Liver (tissue), 3 donors: ENCODE results near the gene ERC1.

ENCODE experiments used
- ATF3 ChIP-seq: IDR thresholded peaks from 2 replicates; pipeline ENCODE4 v1.6.1; 2016; ENCODE audit warnings: antibody characterized with exemption
- EGR1 ChIP-seq, 2 donors: IDR thresholded peaks; 2 replicates each; pipeline ENCODE4 v1.6.1; 2016 to 2018; ENCODE audit warnings: antibody characterized with exemption in 2 of 2, low read depth in 2 of 2
- FOXA2 ChIP-seq: IDR thresholded peaks from 2 replicates; pipeline ENCODE4 v1.6.1; 2016; ENCODE audit warnings: antibody characterized with exemption
- GABPA ChIP-seq, 2 donors: IDR thresholded peaks in 1 of 2; conservative IDR thresholded peaks in 1 of 2; 2 replicates each; pipeline ENCODE4 v1.6.1; 2016; ENCODE audit warnings: antibody characterized with exemption in 2 of 2, mild to moderate bottlenecking in 1 of 2, moderate library complexity in 1 of 2
- JUND ChIP-seq, 2 donors: IDR thresholded peaks; 2 replicates each; pipeline ENCODE4 v1.6.1; 2016; ENCODE audit warnings: antibody characterized with exemption in 2 of 2
- RAD21 ChIP-seq, 2 donors: IDR thresholded peaks; 2 replicates each; pipeline ENCODE4 v1.6.1; 2016; ENCODE audit warnings: antibody characterized with exemption in 2 of 2, mild to moderate bottlenecking in 2 of 2
- RXRA ChIP-seq, 2 donors: IDR thresholded peaks; 2 replicates each; pipeline ENCODE4 v1.6.1; 2017 to 2018; ENCODE audit warnings: antibody characterized with exemption in 2 of 2, mild to moderate bottlenecking in 1 of 2
- SP1 ChIP-seq: IDR thresholded peaks from 2 replicates; pipeline ENCODE4 v1.6.1; 2018; ENCODE audit warnings: antibody characterized with exemption, mild to moderate bottlenecking
- TAF1 ChIP-seq: conservative IDR thresholded peaks from 2 replicates; pipeline ENCODE4 v1.6.1; 2016; ENCODE audit warnings: antibody characterized with exemption, mild to moderate bottlenecking
- YY1 ChIP-seq: IDR thresholded peaks from 2 replicates; pipeline ENCODE4 v1.6.1; 2016; ENCODE audit warnings: antibody characterized with exemption, mild to moderate bottlenecking
- ZBTB33 ChIP-seq: IDR thresholded peaks from 2 replicates; pipeline ENCODE4 v1.6.1; 2016; ENCODE audit warnings: antibody characterized with exemption
- TF ChIP-seq, protein P1 (sequence below): fragments of 150-350 bp; IDR thresholded peaks from 2 replicates; pipeline ENCODE4 v1.5.1; 2017; ENCODE audit warnings: improper control_type of control experiment, low read depth, low read length; ENCODE audit not compliant: missing input control
- TF ChIP-seq, protein P2 (sequence below): IDR thresholded peaks from 2 replicates; pipeline ENCODE4 v1.6.1; 2016; ENCODE audit warnings: antibody characterized with exemption, mild to moderate bottlenecking
- TF ChIP-seq, protein P3 (sequence below): IDR thresholded peaks from 2 replicates; pipeline ENCODE4 v1.6.1; 2016; ENCODE audit warnings: antibody characterized with exemption
- donor health status: healthy.
- donor health status: healthy.

DNA sequence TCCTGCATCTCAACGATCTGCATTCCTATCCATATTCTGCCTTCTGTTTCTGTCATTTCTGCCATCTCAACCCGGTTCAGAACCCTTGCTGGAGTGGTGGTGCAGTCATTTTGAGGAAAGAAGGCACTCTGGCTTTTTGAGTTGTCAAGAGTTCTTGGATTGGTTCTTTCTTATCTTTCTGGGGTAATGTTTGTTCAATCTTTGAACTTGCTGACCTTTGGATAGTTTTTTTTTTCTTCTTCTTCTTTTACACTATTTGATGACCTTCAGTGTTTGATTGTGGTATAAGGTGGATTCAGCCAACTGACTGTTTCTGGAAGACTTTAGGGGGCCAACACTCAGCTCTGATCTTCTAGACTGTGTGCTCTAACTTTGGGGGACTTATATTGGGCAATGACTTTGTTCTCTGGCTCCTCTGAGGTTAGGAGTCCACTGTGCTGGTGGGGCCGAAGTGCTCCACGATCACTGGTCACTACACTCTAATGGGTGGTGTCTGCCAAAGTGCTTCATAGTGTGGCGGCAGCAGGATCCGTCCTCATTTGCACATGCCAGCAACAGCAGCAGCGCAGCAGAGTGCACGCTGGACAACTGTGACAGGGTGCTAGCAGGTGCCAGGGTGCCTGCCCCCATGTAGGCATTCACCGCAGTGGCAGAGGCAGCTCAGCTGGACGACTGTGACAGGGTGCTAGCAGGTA, 347.6 kb downstream of the ERC1 start:
- TF ChIP-seq, protein P1, sequence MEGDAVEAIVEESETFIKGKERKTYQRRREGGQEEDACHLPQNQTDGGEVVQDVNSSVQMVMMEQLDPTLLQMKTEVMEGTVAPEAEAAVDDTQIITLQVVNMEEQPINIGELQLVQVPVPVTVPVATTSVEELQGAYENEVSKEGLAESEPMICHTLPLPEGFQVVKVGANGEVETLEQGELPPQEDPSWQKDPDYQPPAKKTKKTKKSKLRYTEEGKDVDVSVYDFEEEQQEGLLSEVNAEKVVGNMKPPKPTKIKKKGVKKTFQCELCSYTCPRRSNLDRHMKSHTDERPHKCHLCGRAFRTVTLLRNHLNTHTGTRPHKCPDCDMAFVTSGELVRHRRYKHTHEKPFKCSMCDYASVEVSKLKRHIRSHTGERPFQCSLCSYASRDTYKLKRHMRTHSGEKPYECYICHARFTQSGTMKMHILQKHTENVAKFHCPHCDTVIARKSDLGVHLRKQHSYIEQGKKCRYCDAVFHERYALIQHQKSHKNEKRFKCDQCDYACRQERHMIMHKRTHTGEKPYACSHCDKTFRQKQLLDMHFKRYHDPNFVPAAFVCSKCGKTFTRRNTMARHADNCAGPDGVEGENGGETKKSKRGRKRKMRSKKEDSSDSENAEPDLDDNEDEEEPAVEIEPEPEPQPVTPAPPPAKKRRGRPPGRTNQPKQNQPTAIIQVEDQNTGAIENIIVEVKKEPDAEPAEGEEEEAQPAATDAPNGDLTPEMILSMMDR: no peak
- TF ChIP-seq SP1: peak; percentile 9
- TF ChIP-seq, protein P2, sequence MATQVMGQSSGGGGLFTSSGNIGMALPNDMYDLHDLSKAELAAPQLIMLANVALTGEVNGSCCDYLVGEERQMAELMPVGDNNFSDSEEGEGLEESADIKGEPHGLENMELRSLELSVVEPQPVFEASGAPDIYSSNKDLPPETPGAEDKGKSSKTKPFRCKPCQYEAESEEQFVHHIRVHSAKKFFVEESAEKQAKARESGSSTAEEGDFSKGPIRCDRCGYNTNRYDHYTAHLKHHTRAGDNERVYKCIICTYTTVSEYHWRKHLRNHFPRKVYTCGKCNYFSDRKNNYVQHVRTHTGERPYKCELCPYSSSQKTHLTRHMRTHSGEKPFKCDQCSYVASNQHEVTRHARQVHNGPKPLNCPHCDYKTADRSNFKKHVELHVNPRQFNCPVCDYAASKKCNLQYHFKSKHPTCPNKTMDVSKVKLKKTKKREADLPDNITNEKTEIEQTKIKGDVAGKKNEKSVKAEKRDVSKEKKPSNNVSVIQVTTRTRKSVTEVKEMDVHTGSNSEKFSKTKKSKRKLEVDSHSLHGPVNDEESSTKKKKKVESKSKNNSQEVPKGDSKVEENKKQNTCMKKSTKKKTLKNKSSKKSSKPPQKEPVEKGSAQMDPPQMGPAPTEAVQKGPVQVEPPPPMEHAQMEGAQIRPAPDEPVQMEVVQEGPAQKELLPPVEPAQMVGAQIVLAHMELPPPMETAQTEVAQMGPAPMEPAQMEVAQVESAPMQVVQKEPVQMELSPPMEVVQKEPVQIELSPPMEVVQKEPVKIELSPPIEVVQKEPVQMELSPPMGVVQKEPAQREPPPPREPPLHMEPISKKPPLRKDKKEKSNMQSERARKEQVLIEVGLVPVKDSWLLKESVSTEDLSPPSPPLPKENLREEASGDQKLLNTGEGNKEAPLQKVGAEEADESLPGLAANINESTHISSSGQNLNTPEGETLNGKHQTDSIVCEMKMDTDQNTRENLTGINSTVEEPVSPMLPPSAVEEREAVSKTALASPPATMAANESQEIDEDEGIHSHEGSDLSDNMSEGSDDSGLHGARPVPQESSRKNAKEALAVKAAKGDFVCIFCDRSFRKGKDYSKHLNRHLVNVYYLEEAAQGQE: no peak
- peak; percentile 20 to 39 for TF ChIP-seq RXRA (IDR thresholded peaks at IDR 0.05)
- no peak for TF ChIP-seq GABPA (IDR thresholded peaks at IDR 0.05 in 1 of 2, conservative IDR thresholded peaks at IDR 0.05 in 1 of 2)
- peak in 1 of 2 donors; percentile 11 for TF ChIP-seq JUND (IDR thresholded peaks at IDR 0.05)
- no peak for TF ChIP-seq TAF1
- no peak for TF ChIP-seq RAD21 (IDR thresholded peaks at IDR 0.05)
- TF ChIP-seq ZBTB33: no peak
- TF ChIP-seq YY1: no peak
- TF ChIP-seq, protein P3, sequence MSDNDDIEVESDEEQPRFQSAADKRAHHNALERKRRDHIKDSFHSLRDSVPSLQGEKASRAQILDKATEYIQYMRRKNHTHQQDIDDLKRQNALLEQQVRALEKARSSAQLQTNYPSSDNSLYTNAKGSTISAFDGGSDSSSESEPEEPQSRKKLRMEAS: no peak
- TF ChIP-seq FOXA2: no peak
- TF ChIP-seq EGR1 (IDR thresholded peaks at IDR 0.05; ENCODE audit: low read depth in 2 of 2): no peak
- TF ChIP-seq ATF3: no peak
